Measurements from ENCODE around the gene SEMA5B.

The SEMA5B gene

DNA sequence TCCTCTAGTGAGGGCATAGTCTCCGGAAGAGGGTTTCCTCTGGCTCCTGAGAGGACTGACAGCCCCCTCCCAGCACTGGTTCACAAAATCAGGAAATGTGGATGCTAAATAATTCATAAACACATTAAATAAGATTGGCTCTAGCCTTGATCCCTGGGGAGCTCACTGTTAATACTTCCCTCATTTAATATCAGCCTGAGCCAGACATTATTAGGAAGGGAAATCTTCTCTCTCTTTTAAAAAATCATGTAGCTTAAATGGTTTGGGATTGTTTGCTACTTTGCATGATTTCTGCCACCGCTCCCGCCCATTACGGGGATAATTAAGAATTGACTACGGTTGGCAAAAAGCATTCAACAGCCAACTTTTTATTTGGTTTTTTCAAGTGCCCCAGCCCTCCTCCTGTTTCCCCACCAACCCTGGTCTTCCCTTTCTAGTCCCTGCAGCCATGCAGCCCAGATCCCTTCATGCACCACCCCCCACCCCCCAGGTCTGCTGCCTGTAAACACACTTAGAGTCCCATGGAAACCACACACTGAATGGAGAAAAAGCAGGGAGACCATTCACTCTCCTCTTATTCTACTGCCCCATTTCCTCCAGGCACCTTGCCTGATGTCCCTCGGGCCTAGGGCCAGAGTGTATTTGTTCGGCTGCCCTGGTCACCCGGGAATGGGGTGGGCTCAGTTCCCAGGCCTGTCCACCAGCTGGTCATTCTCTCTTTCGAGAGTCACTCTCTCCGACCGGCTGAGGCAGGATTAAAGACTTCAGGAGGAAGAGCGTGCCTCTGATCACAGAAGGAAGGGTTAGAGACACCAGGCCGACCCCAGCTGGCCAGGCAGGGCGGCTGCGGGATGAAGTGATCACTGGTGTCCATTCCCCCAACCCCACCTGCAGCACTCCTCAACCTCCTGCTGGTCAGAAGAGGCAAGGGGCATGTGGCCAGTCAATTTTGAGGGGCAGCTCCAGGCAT lies 45.1 kb downstream of the SEMA5B start:
- no peak for TF ChIP-seq JUND (IDR thresholded peaks at IDR 0.05; ENCODE audit: low read depth)
- DNase-seq (ENCODE audit: low read depth in 1 of 2, low spot score in 1 of 2) = no peak
- in situ Hi-C loops (cut with HindIII; ENCODE audit: low pct_unique_long_range_greater_than_20kb, low sequenced_read_pairs) = no loop called here

DNA sequence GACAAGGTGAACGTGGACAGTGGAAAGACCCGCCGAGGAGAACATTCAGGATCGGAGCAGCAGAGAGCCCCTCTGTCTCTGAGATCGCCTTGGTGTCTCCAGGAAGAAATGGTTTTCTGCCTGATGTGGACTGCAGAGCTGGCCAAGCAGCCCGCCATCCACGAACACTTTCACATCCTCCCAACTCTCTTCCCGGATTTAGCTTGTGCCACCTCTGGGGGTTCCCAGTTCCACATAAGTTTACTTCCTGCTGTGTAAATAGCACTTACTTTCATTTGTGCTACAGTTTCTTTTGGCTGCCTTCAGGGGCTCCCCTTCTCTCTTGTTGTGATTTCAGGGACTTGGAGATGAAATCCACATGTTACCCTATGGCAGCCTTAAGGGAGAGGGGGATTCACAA lies 48.4 kb downstream of the SEMA5B start:
- no peak for DNase-seq (ENCODE audit: low read depth in 1 of 2, low spot score in 1 of 2)
- in situ Hi-C loops (cut with HindIII; ENCODE audit: low pct_unique_long_range_greater_than_20kb, low sequenced_read_pairs) = no loop called here
- TF ChIP-seq JUND (IDR thresholded peaks at IDR 0.05; ENCODE audit: low read depth) = no peak

DNA sequence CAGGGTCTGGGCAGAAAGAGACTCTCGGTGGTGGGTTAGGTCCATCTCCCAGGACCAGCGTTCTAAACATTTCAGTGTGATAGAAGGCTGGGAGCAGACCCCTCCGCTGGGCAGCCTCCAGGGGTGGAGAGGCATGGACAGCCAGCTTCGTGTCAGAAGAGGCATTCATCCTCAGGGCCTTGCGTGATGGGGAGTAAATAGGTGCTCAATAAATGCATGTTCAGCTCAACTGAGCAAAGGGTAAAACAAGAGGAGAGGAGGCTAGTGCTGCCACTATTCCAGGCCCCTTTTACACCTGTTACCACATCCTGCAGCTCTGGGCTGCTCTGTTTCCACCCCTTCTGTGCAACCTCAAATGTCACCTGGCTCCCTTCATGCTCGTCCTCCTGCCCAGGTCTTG lies 49.0 kb downstream of the SEMA5B start:
- DNase-seq (ENCODE audit: low read depth in 1 of 2, low spot score in 1 of 2) = no peak
- in situ Hi-C loops (cut with HindIII; ENCODE audit: low pct_unique_long_range_greater_than_20kb, low sequenced_read_pairs) = no loop called here

DNA sequence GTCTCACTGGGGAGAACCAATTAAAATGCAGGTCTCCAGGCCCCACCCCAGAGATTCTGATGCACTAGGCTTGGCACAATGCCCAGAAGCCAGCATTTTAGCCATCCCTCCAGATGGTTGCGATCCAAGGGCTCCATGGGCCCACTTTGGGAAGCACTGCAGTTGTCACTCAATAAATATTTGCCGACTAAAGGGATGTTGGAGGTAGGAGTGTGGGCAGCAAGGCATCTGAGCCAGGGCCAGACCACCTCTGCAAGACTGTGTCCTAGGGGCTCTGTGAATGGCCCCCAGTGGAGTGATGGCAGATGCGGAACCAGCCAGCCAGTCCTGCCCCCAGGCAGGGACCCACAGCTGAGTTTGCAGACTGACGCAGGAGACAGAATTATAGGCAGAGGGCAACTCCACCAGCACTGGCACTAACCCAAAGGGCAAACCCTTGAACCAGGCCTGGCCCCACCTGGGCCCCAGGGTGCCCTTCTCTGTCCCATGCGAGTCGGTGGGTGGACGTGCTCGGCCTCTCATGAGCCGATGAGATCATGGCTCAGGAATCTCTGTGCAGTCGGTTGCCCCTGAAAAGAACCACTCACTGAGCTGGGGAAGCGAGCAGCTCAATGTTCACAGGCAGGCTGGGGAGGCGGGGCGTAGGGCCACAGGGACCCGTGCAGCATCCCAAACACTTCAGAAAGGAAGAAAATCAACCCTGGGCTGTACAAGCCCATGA lies 49.7 kb downstream of the SEMA5B start:
- DNase-seq (ENCODE audit: low read depth in 1 of 2, low spot score in 1 of 2) = no peak
- in situ Hi-C loops (cut with HindIII; ENCODE audit: low pct_unique_long_range_greater_than_20kb, low sequenced_read_pairs) = no loop called here
- no peak for TF ChIP-seq JUND (IDR thresholded peaks at IDR 0.05; ENCODE audit: low read depth)

More for the DNA sequence above, 49.0 kb downstream of the SEMA5B start:
- TF ChIP-seq JUND (IDR thresholded peaks at IDR 0.05; ENCODE audit: low read depth) = no peak

DNA sequence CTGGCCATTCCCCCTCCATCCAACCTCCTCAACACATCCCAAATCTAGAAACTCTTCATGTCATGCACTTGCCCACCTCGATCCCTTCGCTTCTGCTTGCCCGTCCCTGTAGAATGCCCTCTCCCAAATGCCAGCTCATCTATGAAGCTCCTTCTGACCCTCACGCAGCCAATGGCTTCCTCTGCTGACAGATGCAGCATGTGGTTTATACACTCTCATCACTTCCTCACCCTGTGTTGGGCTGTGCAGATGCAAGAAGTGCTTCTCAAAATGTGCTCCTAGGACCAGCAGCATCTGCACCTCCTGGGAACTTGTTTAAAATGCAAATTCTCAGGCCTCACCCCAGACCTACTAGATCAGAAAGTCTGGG lies 51.7 kb downstream of the SEMA5B start:
- TF ChIP-seq JUND (IDR thresholded peaks at IDR 0.05; ENCODE audit: low read depth) = no peak
- no peak for DNase-seq (ENCODE audit: low read depth in 1 of 2, low spot score in 1 of 2)
- in situ Hi-C loops (cut with HindIII; ENCODE audit: low pct_unique_long_range_greater_than_20kb, low sequenced_read_pairs) = no loop called here

DNA sequence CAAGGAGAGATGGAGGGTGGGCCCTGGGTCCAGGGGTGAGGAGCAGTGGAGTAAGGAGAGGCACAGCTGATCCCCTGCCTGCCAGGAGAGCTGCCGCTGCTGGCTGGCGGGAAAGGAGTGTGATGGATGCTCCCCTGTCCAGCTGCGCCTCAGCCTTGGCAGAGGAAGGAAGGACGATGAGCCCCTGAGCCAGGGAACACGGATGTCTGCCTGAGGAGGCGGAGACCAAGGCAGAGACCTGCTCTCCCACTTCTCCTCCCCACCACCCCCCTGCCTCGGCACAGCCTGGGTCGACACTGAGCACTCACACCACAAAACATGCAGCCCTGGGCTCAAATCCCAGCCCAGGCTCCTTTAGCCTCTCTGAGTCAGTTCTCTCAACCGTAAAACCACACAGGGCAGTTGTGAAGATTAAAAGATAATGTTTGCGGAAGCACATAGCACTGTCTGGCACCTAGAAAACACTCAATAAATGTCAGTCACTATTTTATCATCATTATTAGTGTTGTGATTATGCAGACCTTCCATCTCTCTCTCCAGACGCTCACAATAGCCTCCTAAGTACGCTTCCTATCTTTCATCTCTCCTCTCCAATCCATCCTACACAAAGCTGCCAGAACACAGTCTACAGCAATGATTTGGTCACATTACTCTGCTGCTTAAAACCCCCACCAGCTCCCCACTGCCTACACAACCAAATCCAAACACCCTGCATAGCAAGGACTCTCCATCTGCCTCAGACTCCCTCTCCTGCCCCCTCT lies 52.2 kb downstream of the SEMA5B start:
- DNase-seq (ENCODE audit: low read depth in 1 of 2, low spot score in 1 of 2) = peak; percentile 18 to 36
- in situ Hi-C loops (cut with HindIII; ENCODE audit: low pct_unique_long_range_greater_than_20kb, low sequenced_read_pairs) = no loop called here
- TF ChIP-seq JUND (IDR thresholded peaks at IDR 0.05; ENCODE audit: low read depth) = no peak

DNA sequence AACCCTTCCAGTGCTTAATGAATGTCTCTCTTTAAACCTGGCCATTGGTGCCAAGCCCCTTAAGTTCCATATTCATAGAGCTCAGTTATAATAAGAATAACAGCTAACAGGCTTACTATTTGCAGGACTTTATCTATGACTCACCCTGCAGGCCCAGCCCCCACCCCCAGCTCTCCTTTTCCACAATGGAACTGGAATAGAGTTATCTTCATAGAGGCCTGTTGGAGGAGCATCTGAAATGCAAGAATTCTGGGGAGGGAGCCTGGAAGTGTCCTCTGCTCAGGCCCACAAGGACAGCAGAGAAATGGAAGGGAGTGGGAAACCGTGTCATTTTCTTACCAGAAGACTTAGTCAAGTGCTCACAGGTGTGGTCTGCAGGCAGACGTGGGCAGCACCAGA lies 52.8 kb downstream of the SEMA5B start:
- no peak for TF ChIP-seq JUND (IDR thresholded peaks at IDR 0.05; ENCODE audit: low read depth)
- in situ Hi-C loops (cut with HindIII; ENCODE audit: low pct_unique_long_range_greater_than_20kb, low sequenced_read_pairs) = no loop called here
- DNase-seq (ENCODE audit: low read depth in 1 of 2, low spot score in 1 of 2) = no peak

DNA sequence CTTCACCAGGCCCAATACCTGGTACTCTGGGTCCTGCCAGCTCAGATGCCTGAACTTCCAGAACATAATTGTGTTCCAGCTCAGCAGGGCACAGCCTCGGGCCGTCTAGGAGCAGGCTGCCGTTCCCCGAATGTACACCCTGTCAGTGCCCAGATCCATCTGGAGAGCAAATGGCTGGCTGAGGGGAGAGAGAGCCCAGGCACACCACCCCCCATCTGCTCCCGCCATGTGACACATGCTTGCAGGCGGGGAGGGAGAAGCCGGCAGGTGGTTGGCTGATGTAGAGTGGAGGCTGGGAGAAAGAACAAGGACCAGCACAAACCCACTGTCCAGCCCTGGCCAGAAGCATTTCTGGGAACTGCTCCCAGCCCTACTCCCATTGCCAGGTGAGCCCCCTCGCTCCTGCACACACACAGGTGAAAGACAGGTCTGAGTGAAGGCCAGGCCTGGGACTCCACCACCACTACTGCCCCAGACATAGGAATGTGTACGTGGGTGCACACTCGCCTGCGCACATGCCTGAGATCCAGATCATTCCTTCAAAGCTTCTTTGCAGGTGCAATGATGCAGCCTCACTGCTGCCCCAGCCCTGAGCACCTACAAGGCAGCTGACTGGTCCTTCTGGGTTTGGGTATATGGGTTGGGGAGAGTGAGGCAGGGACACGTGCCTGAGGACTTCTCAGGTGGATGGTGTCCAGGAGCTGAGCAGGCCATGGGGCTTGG lies 53.5 kb downstream of the SEMA5B start:
- TF ChIP-seq JUND (IDR thresholded peaks at IDR 0.05; ENCODE audit: low read depth) = no peak
- in situ Hi-C loops (cut with HindIII; ENCODE audit: low pct_unique_long_range_greater_than_20kb, low sequenced_read_pairs) = no loop called here
- DNase-seq (ENCODE audit: low read depth in 1 of 2, low spot score in 1 of 2) = no peak

DNA sequence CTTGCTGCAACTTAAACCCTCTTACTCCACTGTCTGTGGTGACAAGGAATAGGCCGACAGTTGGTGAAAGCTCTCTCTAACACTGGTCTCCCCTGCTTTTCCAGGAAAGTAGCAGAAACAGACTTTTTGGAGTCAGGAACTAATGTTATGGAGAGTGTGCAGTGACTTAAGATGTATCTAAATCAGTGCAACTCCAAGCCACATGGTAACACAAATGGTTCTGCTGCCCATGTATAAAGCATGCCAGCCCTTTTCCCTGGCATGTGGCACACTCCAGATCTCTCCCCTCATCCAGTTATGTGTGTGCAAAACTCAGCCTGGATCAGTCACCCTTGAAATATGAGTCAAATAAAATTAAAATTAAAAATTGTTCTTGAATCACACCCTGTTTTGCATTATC lies 55.4 kb downstream of the SEMA5B start:
- DNase-seq (ENCODE audit: low read depth in 1 of 2, low spot score in 1 of 2) = no peak
- no peak for TF ChIP-seq JUND (IDR thresholded peaks at IDR 0.05; ENCODE audit: low read depth)
- in situ Hi-C loops (cut with HindIII; ENCODE audit: low pct_unique_long_range_greater_than_20kb, low sequenced_read_pairs) = no loop called here

DNA sequence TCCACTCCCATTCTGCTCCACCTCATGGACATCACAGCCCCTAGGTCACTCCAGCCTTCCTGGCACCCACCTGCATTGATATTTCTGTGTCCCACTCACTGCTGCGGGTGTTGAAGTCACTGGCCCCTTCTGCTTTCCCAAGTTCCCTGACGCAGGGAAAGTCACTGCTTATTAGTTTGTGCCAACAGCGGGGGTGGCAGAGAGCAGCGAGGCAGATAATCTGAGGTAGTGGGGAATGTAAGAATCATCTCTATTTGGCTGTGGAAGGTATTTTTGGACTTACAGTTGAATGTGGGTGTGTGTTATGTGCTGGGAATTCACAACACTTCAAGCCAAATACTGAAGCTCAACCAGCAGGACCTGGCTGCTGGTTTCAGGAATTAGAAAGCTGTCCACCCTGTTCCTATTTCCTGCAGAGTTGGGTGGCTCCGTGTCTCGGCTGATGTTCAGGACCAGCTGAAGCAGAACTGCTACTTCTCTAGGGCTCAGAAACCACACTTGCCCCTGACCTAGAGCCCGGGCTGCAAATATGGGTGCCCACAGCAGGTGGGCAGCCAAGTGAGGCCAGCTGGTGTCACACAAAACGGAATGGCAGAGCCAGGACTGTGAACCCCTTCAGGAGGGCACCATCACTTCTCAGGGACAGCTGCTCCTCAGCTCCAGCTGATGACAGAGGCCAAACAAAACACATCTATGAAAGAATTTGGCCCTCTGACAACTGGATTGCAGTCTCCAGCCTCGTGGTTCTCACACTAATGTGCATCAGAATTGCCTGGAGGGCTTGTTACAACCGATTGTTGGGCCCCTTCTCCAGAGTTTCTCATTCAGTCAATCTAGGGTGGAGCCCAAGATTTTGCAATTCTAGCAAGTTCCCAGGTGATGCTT lies 57.7 kb downstream of the SEMA5B start:
- in situ Hi-C loops (cut with HindIII; ENCODE audit: low pct_unique_long_range_greater_than_20kb, low sequenced_read_pairs) = no loop called here

DNA sequence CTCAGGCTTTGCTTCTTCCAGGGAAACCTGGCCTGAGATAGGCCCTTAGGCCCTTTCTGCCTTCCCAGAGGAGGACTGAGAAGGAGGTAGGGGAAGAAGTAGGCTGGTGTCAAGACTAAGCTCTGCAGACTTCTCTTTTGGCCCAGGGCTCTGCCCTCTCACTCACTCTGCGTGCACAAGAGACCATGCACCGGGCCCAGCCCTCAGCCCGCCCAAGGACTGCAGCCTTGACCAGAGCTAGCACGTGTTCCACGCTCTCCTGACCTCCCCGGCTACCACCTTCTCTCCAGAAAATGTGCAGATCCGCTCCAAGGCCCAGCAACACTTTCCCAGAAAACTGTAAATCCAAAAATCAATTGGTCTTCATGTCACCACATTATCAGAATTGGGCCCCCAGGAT lies 59.8 kb downstream of the SEMA5B start:
- no peak for DNase-seq (ENCODE audit: low read depth in 1 of 2, low spot score in 1 of 2)
- no peak for TF ChIP-seq JUND (IDR thresholded peaks at IDR 0.05; ENCODE audit: low read depth)
- in situ Hi-C loops (cut with HindIII; ENCODE audit: low pct_unique_long_range_greater_than_20kb, low sequenced_read_pairs) = no loop called here

More for the DNA sequence above, 57.7 kb downstream of the SEMA5B start:
- DNase-seq (ENCODE audit: low read depth in 1 of 2, low spot score in 1 of 2) = no peak
- TF ChIP-seq JUND (IDR thresholded peaks at IDR 0.05; ENCODE audit: low read depth) = no peak

Data from T47D (cell line).